GM18505 (cell line): ENCODE measurements around the gene DGLUCY.
A peak's percentile ranks its signal among the peaks of the same experiment; 100 is the strongest.
"Not testable (repeated sequence)": the region's sequence is repeated elsewhere in the genome, so short reads cannot be mapped to it uniquely, and the experiment has no call there.

Experiments used
- ATAC-seq: cut with Tn5 transposase; IDR thresholded peaks from one replicate; pipeline ENCODE4 v1.9.1; 2021; ENCODE audit not compliant: unreplicated experiment
- POLR2A ChIP-seq: IDR thresholded peaks from 4 replicates; pipeline ENCODE4 v1.6.1; 2011; ENCODE audit warnings: borderline replicate concordance; ENCODE audit not compliant: insufficient read depth, insufficient read length; ENCODE audit errors: extremely low read depth

DGLUCY gene

GRCh38 chr14:91238661-91239060, 124.8 kb downstream of the DGLUCY start:
- ATAC-seq, result no peak

GRCh38 chr14:91241863-91242262, 128.0 kb downstream of the DGLUCY start:
- ATAC-seq, result peak; percentile 65
- TF ChIP-seq POLR2A, result no peak

More at GRCh38 chr14:91238661-91239060, 124.8 kb downstream of the DGLUCY start:
- TF ChIP-seq POLR2A, result no peak

GRCh38 chr14:91242635-91243034, 128.8 kb downstream of the DGLUCY start:
- ATAC-seq, result no peak
- TF ChIP-seq POLR2A, result no peak

GRCh38 chr14:91243074-91243471, 129.2 kb downstream of the DGLUCY start:
- TF ChIP-seq POLR2A, result no peak
- ATAC-seq, result no peak

GRCh38 chr14:91244501-91244901, 130.6 kb downstream of the DGLUCY start, which contains the start of gene GPR68:
Gene GPR68, minus strand, starts transcription at chr14:91244704. Its CDS starts 9,654 bp downstream, at chr14:91235050.
- TF ChIP-seq POLR2A, result no peak
- ATAC-seq, result no peak

- no peak for TF ChIP-seq POLR2A
- ATAC-seq, result no peak
These were observed 131.2 kb downstream of the DGLUCY start for GRCh38 chr14:91245029-91245428.

- ATAC-seq, result not testable (repeated sequence)
These were observed 131.7 kb downstream of the DGLUCY start for GRCh38 chr14:91245616-91246015.

- no peak for TF ChIP-seq POLR2A
- no peak for ATAC-seq
These were observed 132.4 kb downstream of the DGLUCY start for GRCh38 chr14:91246051-91246852.

- ATAC-seq, result peak; percentile 86
- TF ChIP-seq POLR2A, result peak; percentile 26
These were observed 136.2 kb downstream of the DGLUCY start for GRCh38 chr14:91249841-91250616.

- no peak for TF ChIP-seq POLR2A
- ATAC-seq, result no peak
These were observed 137.0 kb downstream of the DGLUCY start for GRCh38 chr14:91250912-91251311.

- no peak for TF ChIP-seq POLR2A
- ATAC-seq, result no peak
These were observed 139.3 kb downstream of the DGLUCY start for GRCh38 chr14:91252871-91253794.

GRCh38 chr14:91253795-91254323, 140.0 kb downstream of the DGLUCY start:
- TF ChIP-seq POLR2A, result no peak
- ATAC-seq, result no peak

- no peak for ATAC-seq
These were observed 140.6 kb downstream of the DGLUCY start for GRCh38 chr14:91254461-91254860.

GRCh38 chr14:91255026-91255695, 141.3 kb downstream of the DGLUCY start:
- ATAC-seq, result no peak
- TF ChIP-seq POLR2A, result no peak

More at GRCh38 chr14:91254461-91254860, 140.6 kb downstream of the DGLUCY start:
- no peak for TF ChIP-seq POLR2A
